Esophagus muscularis mucosa (tissue), 2 donors: ENCODE data around the gene CDC45.

ENCODE experiments used
- EP300 ChIP-seq: sonication (generic); formaldehyde crosslinking; IDR thresholded peaks from one replicate; pipeline ENCODE4 v1.6.1; 2017; ENCODE audit warnings: antibody characterized with exemption
- POLR2A ChIP-seq: fragments of 450-650 bp; IDR thresholded peaks from one replicate; pipeline ENCODE4 v1.6.1; 2017; ENCODE audit warnings: antibody characterized with exemption, moderate library complexity, mild to moderate bottlenecking, low read depth

- TF ChIP-seq POLR2A: no peak
- no peak for TF ChIP-seq EP300
Observed at GRCh38 chr22:19478901-19479354, 792 bp upstream of the CDC45 start, which contains the start of gene UFD1.
